Astrocyte (in vitro differentiated cells and primary cell): ENCODE measurements around the gene CFAP97D2. TPM values are rescaled to one million over a fixed set of nuclear protein-coding genes. Genes with fewer than 3 reads are reported as not detected.

Experiments used
- DNase-seq: peaks from one replicate; pipeline ENCODE4 v3.0.0-alpha.2; 2010; ENCODE audit warnings: low read depth
- FAIRE-seq: peaks from 2 replicates; lab custom pipeline; 2011; peaks lifted over from hg19 to GRCh38; lab: Jason Lieb, UNC
- H2AFZ ChIP-seq: 2 replicates; pipeline ENCODE4 v1.6.0; 2012; ENCODE audit warnings: low read depth, low read length, inconsistent platforms
- H3K27ac ChIP-seq: 2 replicates; pipeline ENCODE4 v1.5.1; 2011; ENCODE audit warnings: low read depth, low read length, inconsistent platforms
- H3K27me3 ChIP-seq: 2 replicates; pipeline ENCODE4 v1.6.0; 2011; ENCODE audit warnings: low read length, inconsistent platforms; ENCODE audit not compliant: insufficient read depth
- H3K36me3 ChIP-seq: 2 replicates; pipeline ENCODE4 v1.5.1; 2011; ENCODE audit warnings: low read length, inconsistent platforms; ENCODE audit not compliant: insufficient read depth
- H3K4me1 ChIP-seq: 2 replicates; pipeline ENCODE4 v1.5.1; 2011; ENCODE audit warnings: low read length, inconsistent platforms; ENCODE audit not compliant: insufficient read depth
- H3K4me2 ChIP-seq: 2 replicates; pipeline ENCODE4 v1.6.0; 2012; ENCODE audit warnings: low read length, inconsistent platforms
- H3K4me3 ChIP-seq: 2 replicates; pipeline ENCODE4 v1.5.1; 2011; ENCODE audit warnings: low read depth, mild to moderate bottlenecking, low read length, inconsistent platforms; ENCODE audit not compliant: insufficient read depth
- H3K79me2 ChIP-seq: 2 replicates; pipeline ENCODE4 v1.6.0; 2012; ENCODE audit warnings: mild to moderate bottlenecking, low read length, inconsistent platforms; ENCODE audit not compliant: insufficient read depth
- H3K9ac ChIP-seq: 2 replicates; pipeline ENCODE4 v1.6.0; 2012; ENCODE audit warnings: mild to moderate bottlenecking, low read length, inconsistent platforms
- H3K9me3 ChIP-seq: 2 replicates; pipeline ENCODE4 v1.5.1; 2012; ENCODE audit warnings: low read depth, mild to moderate bottlenecking, low read length, inconsistent platforms; ENCODE audit not compliant: insufficient read depth
- H4K20me1 ChIP-seq: 2 replicates; pipeline ENCODE4 v1.6.0; 2012; ENCODE audit warnings: low read length, inconsistent platforms; ENCODE audit not compliant: insufficient read depth
- H3K27ac Mint-ChIP-seq: one replicate; pipeline ENCODE4 v1.8.0; 2021; ENCODE audit warnings: mild to moderate bottlenecking, mixed read lengths; ENCODE audit not compliant: unreplicated experiment
- H3K27me3 Mint-ChIP-seq: one replicate; pipeline ENCODE4 v1.8.0; 2021; ENCODE audit warnings: low read depth, mixed read lengths; ENCODE audit not compliant: unreplicated experiment
- H3K36me3 Mint-ChIP-seq: one replicate; pipeline ENCODE4 v1.8.0; 2021; ENCODE audit warnings: low read depth, mixed read lengths; ENCODE audit not compliant: unreplicated experiment
- H3K4me1 Mint-ChIP-seq: one replicate; pipeline ENCODE4 v1.8.0; 2021; ENCODE audit warnings: low read depth, mixed read lengths; ENCODE audit not compliant: unreplicated experiment
- H3K4me3 Mint-ChIP-seq: one replicate; pipeline ENCODE4 v1.8.0; 2021; ENCODE audit warnings: mild to moderate bottlenecking, moderate library complexity, mixed read lengths; ENCODE audit not compliant: unreplicated experiment
- H3K9me3 Mint-ChIP-seq: one replicate; pipeline ENCODE4 v1.8.0; 2021; ENCODE audit warnings: mild to moderate bottlenecking, mixed read lengths; ENCODE audit not compliant: unreplicated experiment
- EZH2 ChIP-seq: IDR thresholded peaks from 2 replicates; pipeline ENCODE4 v1.6.1; 2012; ENCODE audit warnings: mild to moderate bottlenecking, low read length, inconsistent platforms; ENCODE audit not compliant: insufficient read depth
- total RNA-seq: library from RNA; stranded (reverse); gene quantifications from 2 replicates; pipeline ENCODE4 v1.2.1, GENCODE V29; 2021
- TF ChIP-seq, protein P1 (sequence below): IDR thresholded peaks from 2 replicates; pipeline ENCODE4 v1.5.1; 2011; ENCODE audit warnings: low read depth, mild to moderate bottlenecking, inconsistent platforms, low read length, moderate library complexity; ENCODE audit not compliant: insufficient read depth

The CFAP97D2 gene
- total RNA-seq, 1 donor from 2014 or later: not detected

DNA sequence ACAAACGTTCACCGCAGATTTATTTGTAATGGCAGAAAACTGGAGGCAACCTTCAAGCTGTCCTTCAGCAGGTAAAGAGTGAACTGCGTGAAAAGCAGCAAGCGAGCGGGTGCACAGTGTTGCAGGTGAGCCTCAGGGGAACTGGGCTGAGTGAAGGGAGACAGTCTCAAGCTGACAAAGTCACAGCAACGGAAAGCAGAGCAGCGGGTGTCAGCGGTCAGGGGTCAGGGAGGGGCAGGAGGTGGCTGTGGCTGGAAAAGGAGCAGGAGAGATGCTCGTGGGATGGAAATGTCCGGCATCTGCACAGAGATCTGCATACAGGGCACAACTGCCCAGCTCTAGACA, 38.2 kb upstream of the CFAP97D2 start:
- H3K4me2 ChIP-seq: no peak overlapping the region
- H2AFZ ChIP-seq: no peak overlapping the region
- H3K4me1 ChIP-seq: no peaks in the 10 kb centered on the region
- H3K27ac Mint-ChIP-seq: no peak overlapping the region
- peaks cover 2% of the 10 kb centered on the region for H3K27me3 ChIP-seq
- DNase-seq: no peak
- H3K27me3 Mint-ChIP-seq: peaks cover 15% of the 10 kb centered on the region
- H3K9ac ChIP-seq: no peak overlapping the region
- no peaks in the 10 kb centered on the region for H3K79me2 ChIP-seq
- no peaks in the 10 kb centered on the region for H4K20me1 ChIP-seq
- TF ChIP-seq, protein P1, sequence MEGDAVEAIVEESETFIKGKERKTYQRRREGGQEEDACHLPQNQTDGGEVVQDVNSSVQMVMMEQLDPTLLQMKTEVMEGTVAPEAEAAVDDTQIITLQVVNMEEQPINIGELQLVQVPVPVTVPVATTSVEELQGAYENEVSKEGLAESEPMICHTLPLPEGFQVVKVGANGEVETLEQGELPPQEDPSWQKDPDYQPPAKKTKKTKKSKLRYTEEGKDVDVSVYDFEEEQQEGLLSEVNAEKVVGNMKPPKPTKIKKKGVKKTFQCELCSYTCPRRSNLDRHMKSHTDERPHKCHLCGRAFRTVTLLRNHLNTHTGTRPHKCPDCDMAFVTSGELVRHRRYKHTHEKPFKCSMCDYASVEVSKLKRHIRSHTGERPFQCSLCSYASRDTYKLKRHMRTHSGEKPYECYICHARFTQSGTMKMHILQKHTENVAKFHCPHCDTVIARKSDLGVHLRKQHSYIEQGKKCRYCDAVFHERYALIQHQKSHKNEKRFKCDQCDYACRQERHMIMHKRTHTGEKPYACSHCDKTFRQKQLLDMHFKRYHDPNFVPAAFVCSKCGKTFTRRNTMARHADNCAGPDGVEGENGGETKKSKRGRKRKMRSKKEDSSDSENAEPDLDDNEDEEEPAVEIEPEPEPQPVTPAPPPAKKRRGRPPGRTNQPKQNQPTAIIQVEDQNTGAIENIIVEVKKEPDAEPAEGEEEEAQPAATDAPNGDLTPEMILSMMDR: no peak
- TF ChIP-seq EZH2: no peak
- H3K9me3 ChIP-seq: no peaks in the 10 kb centered on the region
- FAIRE-seq: no peak
- H3K4me1 Mint-ChIP-seq: no peaks in the 10 kb centered on the region
- H3K27ac ChIP-seq: no peak overlapping the region
- no peaks in the 10 kb centered on the region for H3K36me3 ChIP-seq
- H3K4me3 Mint-ChIP-seq: no peak overlapping the region
- no peaks in the 10 kb centered on the region for H3K9me3 Mint-ChIP-seq
- no peak overlapping the region for H3K4me3 ChIP-seq
- peaks cover 2% of the 10 kb centered on the region for H3K36me3 Mint-ChIP-seq

DNA sequence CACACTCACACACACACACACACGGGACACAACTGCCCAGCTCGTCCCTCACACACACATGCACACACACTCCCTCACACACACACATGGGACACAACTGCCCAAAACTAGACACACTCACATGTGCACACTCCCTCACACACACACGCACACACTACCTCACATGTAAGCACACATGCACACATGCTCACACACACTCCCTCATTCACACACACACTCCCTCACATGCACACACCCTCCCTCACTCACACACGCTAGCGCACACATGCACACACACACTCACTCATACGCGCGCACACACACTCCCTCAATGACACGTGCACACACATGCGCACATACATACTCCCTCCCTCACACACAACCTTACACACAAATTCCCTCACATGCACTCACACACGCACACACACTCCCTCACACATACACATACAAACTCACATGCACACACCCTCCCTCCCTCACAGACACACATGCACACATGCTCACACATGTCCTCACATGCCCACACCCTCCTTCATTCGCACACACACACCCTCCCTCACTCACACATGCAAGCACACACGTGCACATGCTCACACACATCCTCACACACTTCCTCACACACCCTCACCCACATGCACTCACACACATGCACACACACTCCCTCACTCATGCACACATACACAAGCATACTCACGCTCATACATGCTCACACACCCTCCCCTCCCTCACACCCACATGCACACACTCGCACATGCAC, 37.6 kb upstream of the CFAP97D2 start:
- Mint-ChIP-seq H3K36me3 (peaks cover 2% of the 10 kb centered on the region), H3K27me3 (peaks cover 17% of the 10 kb centered on the region), H3K4me1 (no peaks in the 10 kb centered on the region), H3K27ac (no peak overlapping the region), H3K9me3 (no peaks in the 10 kb centered on the region), H3K4me3 (no peak overlapping the region)
- Histone ChIP-seq H3K27ac (no peak overlapping the region), H3K79me2 (no peaks in the 10 kb centered on the region), H3K4me2 (no peak overlapping the region), H3K4me1 (no peaks in the 10 kb centered on the region), H3K9ac (no peak overlapping the region), H4K20me1 (no peaks in the 10 kb centered on the region), H3K9me3 (no peaks in the 10 kb centered on the region), H3K4me3 (no peak overlapping the region), H2AFZ (no peak overlapping the region), H3K27me3 (peaks cover 2% of the 10 kb centered on the region), H3K36me3 (no peaks in the 10 kb centered on the region)
- no peak for DNase-seq
- no peak for TF ChIP-seq EZH2
- TF ChIP-seq, protein P1: no peak
- no peak for FAIRE-seq

DNA sequence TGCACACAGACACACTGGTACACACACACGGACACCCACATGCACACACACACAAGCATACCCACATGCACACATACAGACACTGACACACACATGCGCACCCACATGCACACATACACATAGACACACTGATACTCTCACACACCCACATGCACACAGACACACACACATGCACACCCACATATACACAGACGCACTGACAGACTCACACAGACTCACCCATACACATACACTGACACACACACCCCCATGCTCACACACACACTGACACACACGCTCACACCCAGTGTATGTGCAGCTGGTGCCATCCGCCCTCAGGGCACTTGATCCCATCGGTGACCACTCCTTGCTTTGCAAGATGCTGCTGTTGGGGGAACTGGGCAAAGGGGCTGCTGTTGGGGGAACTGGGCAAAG, 36.9 kb upstream of the CFAP97D2 start:
- DNase-seq: no peak

More for the DNA sequence above, 36.9 kb upstream of the CFAP97D2 start:
- no peak overlapping the region for H3K27ac Mint-ChIP-seq
- Histone ChIP-seq H3K9ac (no peak overlapping the region), H4K20me1 (no peaks in the 10 kb centered on the region), H3K4me1 (no peaks in the 10 kb centered on the region), H3K4me2 (no peak overlapping the region), H3K79me2 (no peaks in the 10 kb centered on the region), H3K27me3 (peaks cover 2% of the 10 kb centered on the region), H3K9me3 (no peaks in the 10 kb centered on the region), H3K4me3 (no peak overlapping the region), H3K36me3 (no peaks in the 10 kb centered on the region), H2AFZ (no peak overlapping the region), H3K27ac (no peak overlapping the region)
- H3K27me3 Mint-ChIP-seq: peaks cover 22% of the 10 kb centered on the region
- no peak overlapping the region for H3K4me3 Mint-ChIP-seq
- TF ChIP-seq, protein P1: no peak
- TF ChIP-seq EZH2: no peak
- peaks cover 2% of the 10 kb centered on the region for H3K36me3 Mint-ChIP-seq
- no peak for FAIRE-seq
- no peaks in the 10 kb centered on the region for H3K4me1 Mint-ChIP-seq
- no peaks in the 10 kb centered on the region for H3K9me3 Mint-ChIP-seq
